Neutrophil (primary cell): ENCODE results near the gene MCC.

ENCODE experiments used
- H3K27ac ChIP-seq: fragments of 200-600 bp; sonication (generic); 2 replicates; pipeline ENCODE4 v1.5.1; 2016; ENCODE audit warnings: mild to moderate bottlenecking, moderate library complexity
- H3K27me3 ChIP-seq: fragments of 200-600 bp; sonication (generic); 2 replicates; pipeline ENCODE4 v1.6.0; 2016; ENCODE audit warnings: mild to moderate bottlenecking
- H3K36me3 ChIP-seq: fragments of 200-600 bp; sonication (generic); 2 replicates; pipeline ENCODE4 v1.5.1; 2017
- H3K4me1 ChIP-seq, 2 experiments: fragments of 200-600 bp in 1 of 2; sonication (generic) in 1 of 2; 1 replicate in 1 of 2; 2 replicates in 1 of 2; pipeline versions ENCODE4 v1.5.1 to v1.6.1; 2013 to 2016; ENCODE audit warnings: low read depth in 1 of 2, low read length in 1 of 2, mild to moderate bottlenecking in 1 of 2, moderate library complexity in 1 of 2; ENCODE audit not compliant: control insufficient read depth in 1 of 2, insufficient read depth in 1 of 2
- H3K4me3 ChIP-seq, 2 experiments: fragments of 200-600 bp in 1 of 2; sonication (generic) in 1 of 2; 1 replicate in 1 of 2; 2 replicates in 1 of 2; pipeline ENCODE4 v1.5.1; 2013 to 2016; ENCODE audit warnings: low read depth in 1 of 2, low read length in 1 of 2, mild to moderate bottlenecking in 1 of 2, moderate library complexity in 1 of 2
- H3K9me3 ChIP-seq: fragments of 200-600 bp; sonication (generic); 2 replicates; pipeline ENCODE4 v1.5.1; 2016
- TF ChIP-seq, protein P1 (sequence below): fragments of 200-600 bp; sonication (generic); IDR thresholded peaks from 2 replicates; pipeline ENCODE4 v1.5.1; 2016; ENCODE audit warnings: antibody characterized with exemption

MCC gene

DNA sequence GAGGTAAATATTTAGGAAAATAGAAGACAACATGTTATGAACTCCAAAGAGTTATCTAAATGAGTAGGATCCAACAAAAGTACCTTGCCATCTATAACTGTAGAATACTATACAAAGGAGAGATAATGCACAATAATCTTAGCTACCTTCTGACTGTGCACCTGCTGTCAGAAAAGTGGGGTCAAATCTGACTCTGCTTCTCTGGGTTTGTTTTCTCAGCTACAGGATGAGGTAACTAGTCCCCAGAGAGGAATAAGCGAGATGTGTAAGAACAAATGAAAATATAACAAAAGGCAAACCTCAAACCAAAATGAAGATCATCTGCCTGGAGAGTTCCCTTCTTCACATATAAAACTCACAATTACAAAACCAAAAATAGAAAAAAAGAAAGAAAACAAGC lies 306.8 kb downstream of the MCC start:
- Histone ChIP-seq H3K4me1 (no peaks in the 10 kb centered on the region), H3K36me3 (no peaks in the 10 kb centered on the region), H3K9me3 (no peaks in the 10 kb centered on the region), H3K4me3 (no peak overlapping the region), H3K27me3 (no peaks in the 10 kb centered on the region), H3K27ac (no peak overlapping the region)
- TF ChIP-seq, protein P1, sequence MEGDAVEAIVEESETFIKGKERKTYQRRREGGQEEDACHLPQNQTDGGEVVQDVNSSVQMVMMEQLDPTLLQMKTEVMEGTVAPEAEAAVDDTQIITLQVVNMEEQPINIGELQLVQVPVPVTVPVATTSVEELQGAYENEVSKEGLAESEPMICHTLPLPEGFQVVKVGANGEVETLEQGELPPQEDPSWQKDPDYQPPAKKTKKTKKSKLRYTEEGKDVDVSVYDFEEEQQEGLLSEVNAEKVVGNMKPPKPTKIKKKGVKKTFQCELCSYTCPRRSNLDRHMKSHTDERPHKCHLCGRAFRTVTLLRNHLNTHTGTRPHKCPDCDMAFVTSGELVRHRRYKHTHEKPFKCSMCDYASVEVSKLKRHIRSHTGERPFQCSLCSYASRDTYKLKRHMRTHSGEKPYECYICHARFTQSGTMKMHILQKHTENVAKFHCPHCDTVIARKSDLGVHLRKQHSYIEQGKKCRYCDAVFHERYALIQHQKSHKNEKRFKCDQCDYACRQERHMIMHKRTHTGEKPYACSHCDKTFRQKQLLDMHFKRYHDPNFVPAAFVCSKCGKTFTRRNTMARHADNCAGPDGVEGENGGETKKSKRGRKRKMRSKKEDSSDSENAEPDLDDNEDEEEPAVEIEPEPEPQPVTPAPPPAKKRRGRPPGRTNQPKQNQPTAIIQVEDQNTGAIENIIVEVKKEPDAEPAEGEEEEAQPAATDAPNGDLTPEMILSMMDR = no peak

DNA sequence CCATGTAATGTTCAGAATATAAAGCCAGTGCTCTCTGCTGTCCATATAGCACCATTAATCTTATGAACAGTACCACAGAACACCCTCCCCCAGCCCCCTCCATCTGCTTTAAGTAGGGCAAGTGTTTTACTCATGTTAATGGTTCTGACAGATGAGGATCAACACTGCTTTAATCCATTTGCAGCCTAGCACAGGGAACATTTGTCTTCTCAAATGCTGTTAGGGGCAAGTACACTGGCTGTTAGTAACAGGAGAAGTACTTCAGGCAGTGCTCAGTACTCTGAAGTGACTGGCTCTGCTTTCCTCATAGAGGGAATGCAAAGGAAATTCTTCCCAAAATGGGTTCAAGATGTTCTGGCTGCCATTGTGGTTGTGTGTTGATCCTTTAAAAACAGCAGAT lies 309.1 kb downstream of the MCC start:
- Histone ChIP-seq H3K9me3 (no peaks in the 10 kb centered on the region), H3K36me3 (no peaks in the 10 kb centered on the region), H3K27ac (no peak overlapping the region), H3K4me1 (no peaks in the 10 kb centered on the region), H3K4me3 (no peak overlapping the region), H3K27me3 (peaks cover 8% of the 10 kb centered on the region)
- TF ChIP-seq, protein P1 = no peak

DNA sequence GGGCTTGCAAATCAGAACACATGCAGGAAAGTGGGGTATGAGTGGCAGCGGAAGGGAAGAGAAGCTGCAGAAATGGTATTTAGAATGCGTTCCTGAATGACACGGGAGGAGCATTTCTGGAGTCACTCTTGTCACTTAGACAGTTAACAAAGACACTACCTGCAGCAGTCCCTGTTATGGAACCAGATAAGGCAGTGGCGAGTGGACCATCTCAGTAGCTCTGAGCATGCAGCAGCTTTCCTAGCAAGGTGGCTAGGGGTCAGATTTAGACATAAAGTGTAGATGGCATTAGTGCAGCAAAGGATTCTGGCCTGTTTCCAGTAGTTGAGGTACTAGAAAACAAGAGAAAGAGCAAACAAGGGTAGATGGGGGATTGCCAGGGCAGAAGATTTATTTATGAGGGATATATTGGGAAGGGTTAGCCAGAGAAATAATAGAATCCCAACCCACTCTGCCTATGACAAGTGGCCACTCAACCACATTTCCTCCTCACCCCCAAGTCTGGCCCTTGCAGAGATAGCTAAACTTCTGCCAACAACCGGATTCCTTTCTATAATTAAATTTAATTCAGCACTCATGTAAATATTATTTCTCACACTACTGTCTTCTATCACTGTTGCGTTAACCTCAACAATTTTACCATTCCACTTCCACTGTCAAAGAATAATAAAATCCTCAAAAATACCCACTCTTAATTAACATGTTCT lies 310.0 kb downstream of the MCC start:
- TF ChIP-seq, protein P1 = no peak
- no peaks in the 10 kb centered on the region for H3K4me1 ChIP-seq
- peaks cover 8% of the 10 kb centered on the region for H3K27me3 ChIP-seq
- no peaks in the 10 kb centered on the region for H3K36me3 ChIP-seq
- H3K27ac ChIP-seq = no peak overlapping the region
- no peak overlapping the region for H3K4me3 ChIP-seq
- no peaks in the 10 kb centered on the region for H3K9me3 ChIP-seq

DNA sequence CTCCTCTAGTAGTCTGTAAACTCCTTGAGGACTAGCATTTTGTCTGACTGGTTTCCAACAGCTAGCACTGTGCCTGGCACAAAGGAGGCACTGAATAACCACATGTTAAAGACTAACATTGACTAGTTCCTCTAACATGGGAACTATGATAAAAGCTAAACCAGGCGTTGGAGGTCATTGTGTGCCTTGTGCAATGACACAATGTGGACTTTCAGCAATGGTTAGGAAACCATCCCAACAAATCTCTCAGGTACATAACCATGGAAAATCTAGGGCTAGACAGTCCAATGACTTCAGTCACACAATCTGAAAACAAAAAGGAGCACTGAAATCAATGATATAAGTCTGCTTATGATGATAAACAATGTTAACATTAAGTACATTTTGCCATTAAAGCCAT lies 311.0 kb downstream of the MCC start:
- Histone ChIP-seq H3K36me3 (no peaks in the 10 kb centered on the region), H3K27me3 (peaks cover 14% of the 10 kb centered on the region), H3K27ac (no peak overlapping the region), H3K4me3 (no peak overlapping the region), H3K9me3 (no peaks in the 10 kb centered on the region), H3K4me1 (no peaks in the 10 kb centered on the region)
- TF ChIP-seq, protein P1 = no peak

DNA sequence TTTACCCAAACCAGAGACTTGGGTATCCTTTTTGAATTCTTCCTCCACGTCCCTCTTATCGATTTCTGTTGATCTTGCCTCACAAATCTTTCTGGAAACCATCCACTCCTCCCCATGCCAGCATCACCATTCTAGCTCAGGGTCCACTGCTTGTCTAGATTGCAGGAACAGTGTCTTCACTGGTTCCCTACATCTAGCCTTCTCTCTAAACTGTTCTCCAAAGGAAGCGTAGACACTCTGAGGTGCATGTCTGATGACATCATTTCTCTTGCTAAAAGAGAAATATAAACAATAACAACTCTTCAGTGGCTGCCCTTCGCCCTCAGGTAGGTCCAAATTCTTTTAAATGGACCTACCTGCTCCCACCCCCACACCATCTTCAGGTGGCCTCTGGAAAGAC lies 311.5 kb downstream of the MCC start:
- no peaks in the 10 kb centered on the region for H3K4me1 ChIP-seq
- no peak overlapping the region for H3K27ac ChIP-seq
- no peak overlapping the region for H3K4me3 ChIP-seq
- H3K27me3 ChIP-seq = peaks cover 19% of the 10 kb centered on the region
- TF ChIP-seq, protein P1 = no peak
- no peaks in the 10 kb centered on the region for H3K9me3 ChIP-seq
- no peaks in the 10 kb centered on the region for H3K36me3 ChIP-seq
